ENCODE data around the gene MRPL41. TPM values are rescaled to one million over a fixed set of nuclear protein-coding genes. Genes with fewer than 3 reads are reported as not detected.

The MRPL41 gene
- total RNA-seq, 1 experiment from 2014 or later = 43.0 TPM

DNA sequence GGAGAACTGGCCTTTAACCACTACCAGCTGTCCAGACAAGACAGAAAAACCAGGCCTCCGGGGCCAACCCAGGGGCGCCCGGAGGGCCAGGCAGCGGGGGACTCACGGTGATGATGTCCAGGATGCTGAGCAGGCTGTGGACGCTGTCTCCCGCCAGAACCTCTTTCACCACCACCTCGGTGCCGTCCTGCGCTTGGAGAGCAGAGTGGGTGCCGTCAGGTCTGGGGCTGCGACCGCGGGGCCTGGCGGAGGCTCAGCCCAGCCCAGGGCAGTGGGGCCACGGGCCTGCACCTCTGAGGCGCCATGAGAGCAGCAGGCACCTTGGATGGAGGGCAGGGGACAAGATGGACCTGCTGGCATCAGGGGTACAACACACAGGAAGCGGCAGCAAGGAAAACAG, 11.1 kb upstream of the MRPL41 start:
- no peak for DNase-seq (ENCODE audit: unreplicated experiment)
- H3K4me3 Mint-ChIP-seq (ENCODE audit: unreplicated experiment) = no peak overlapping the region
- H3K27ac Mint-ChIP-seq (ENCODE audit: low read depth, unreplicated experiment) = no peak overlapping the region
- intact Hi-C loops (cut with micrococcal nuclease) = no loop called here
- POLR2A ChIA-PET = no interaction called here
- CTCF ChIA-PET = interaction anchor here (1.1 to 1.8 kb wide), 2 partner anchors 38 to 39 kb away, joined by 5 to 6 read pairs; partner anchors contain the start of gene DPH7
- no TSS peak for BruUV-seq (replicated peaks)
- TF ChIP-seq, protein P1, sequence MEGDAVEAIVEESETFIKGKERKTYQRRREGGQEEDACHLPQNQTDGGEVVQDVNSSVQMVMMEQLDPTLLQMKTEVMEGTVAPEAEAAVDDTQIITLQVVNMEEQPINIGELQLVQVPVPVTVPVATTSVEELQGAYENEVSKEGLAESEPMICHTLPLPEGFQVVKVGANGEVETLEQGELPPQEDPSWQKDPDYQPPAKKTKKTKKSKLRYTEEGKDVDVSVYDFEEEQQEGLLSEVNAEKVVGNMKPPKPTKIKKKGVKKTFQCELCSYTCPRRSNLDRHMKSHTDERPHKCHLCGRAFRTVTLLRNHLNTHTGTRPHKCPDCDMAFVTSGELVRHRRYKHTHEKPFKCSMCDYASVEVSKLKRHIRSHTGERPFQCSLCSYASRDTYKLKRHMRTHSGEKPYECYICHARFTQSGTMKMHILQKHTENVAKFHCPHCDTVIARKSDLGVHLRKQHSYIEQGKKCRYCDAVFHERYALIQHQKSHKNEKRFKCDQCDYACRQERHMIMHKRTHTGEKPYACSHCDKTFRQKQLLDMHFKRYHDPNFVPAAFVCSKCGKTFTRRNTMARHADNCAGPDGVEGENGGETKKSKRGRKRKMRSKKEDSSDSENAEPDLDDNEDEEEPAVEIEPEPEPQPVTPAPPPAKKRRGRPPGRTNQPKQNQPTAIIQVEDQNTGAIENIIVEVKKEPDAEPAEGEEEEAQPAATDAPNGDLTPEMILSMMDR (IDR thresholded peaks at IDR 0.05; ENCODE audit: unreplicated experiment) = no peak
- no peaks in the 10 kb centered on the region for H3K27me3 Mint-ChIP-seq (ENCODE audit: insufficient read depth, unreplicated experiment)
- H3K36me3 Mint-ChIP-seq (ENCODE audit: insufficient read depth, unreplicated experiment) = peaks cover 6% of the 10 kb centered on the region
- no peaks in the 10 kb centered on the region for H3K4me1 Mint-ChIP-seq (ENCODE audit: insufficient read depth, unreplicated experiment)
- no peaks in the 10 kb centered on the region for H3K9me3 Mint-ChIP-seq (ENCODE audit: unreplicated experiment)

DNA sequence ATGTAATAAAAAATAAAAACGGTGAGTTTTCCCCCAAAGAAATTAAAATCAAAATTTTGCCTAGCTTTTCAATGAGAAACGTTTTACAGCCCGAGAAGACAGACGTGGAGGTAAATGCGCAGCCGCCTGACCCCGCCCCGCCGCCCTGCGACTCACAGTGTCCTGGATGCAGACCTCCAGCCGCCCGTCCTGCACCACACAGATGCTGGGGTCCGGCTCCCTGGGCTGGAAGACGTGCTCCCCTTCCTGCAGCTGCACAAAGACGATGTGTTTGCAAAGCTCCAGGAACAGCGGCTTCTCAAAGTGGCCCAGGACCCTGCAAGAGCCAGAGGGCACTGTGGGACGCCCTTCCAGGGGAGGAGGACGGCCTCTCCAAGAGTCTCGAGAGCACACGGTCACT, 9.2 kb upstream of the MRPL41 start:
- intact Hi-C loops (cut with micrococcal nuclease) = no loop called here
- no peaks in the 10 kb centered on the region for H3K9me3 Mint-ChIP-seq (ENCODE audit: unreplicated experiment)
- H3K27me3 Mint-ChIP-seq (ENCODE audit: insufficient read depth, unreplicated experiment) = no peaks in the 10 kb centered on the region
- DNase-seq (ENCODE audit: unreplicated experiment) = no peak
- no TSS peak for BruUV-seq (replicated peaks)
- POLR2A ChIA-PET = interaction anchor here (1.4 kb wide), 1 partner anchor 9 kb away, joined by 6 read pairs; the partner anchor contains the start of gene MRPL41
- H3K36me3 Mint-ChIP-seq (ENCODE audit: insufficient read depth, unreplicated experiment) = peaks cover 6% of the 10 kb centered on the region
- CTCF ChIA-PET = interaction anchor here (0.6 to 1.3 kb wide), 2 partner anchors 119 to 195 kb away, joined by 3 read pairs; no protein-coding TSS in a partner anchor
- H3K27ac Mint-ChIP-seq (ENCODE audit: low read depth, unreplicated experiment) = no peak overlapping the region
- H3K4me3 Mint-ChIP-seq (ENCODE audit: unreplicated experiment) = no peak overlapping the region
- H3K4me1 Mint-ChIP-seq (ENCODE audit: insufficient read depth, unreplicated experiment) = no peaks in the 10 kb centered on the region
- TF ChIP-seq, protein P1 (IDR thresholded peaks at IDR 0.05; ENCODE audit: unreplicated experiment) = no peak

- DNase-seq (ENCODE audit: unreplicated experiment) = no peak
- TF ChIP-seq, protein P1 (IDR thresholded peaks at IDR 0.05; ENCODE audit: unreplicated experiment) = no peak
- Mint-ChIP-seq H3K4me3 (ENCODE audit: unreplicated experiment) (no peak overlapping the region), H3K4me1 (ENCODE audit: insufficient read depth, unreplicated experiment) (peaks cover 5% of the 10 kb centered on the region), H3K27ac (ENCODE audit: low read depth, unreplicated experiment) (no peak overlapping the region), H3K27me3 (ENCODE audit: insufficient read depth, unreplicated experiment) (no peaks in the 10 kb centered on the region), H3K36me3 (ENCODE audit: insufficient read depth, unreplicated experiment) (peaks cover 6% of the 10 kb centered on the region), H3K9me3 (ENCODE audit: unreplicated experiment) (no peaks in the 10 kb centered on the region)
- ChIA-PET CTCF (interaction anchor here (0.5 to 1.2 kb wide), 3 partner anchors 9 to 196 kb away, joined by 3 to 4 read pairs (median 3); no protein-coding TSS in a partner anchor), POLR2A (no interaction called here)
- no TSS peak for BruUV-seq (replicated peaks)
- intact Hi-C loops (cut with micrococcal nuclease) = no loop called here
Observed at GRCh38 chr9:137543237-137543963, 8.3 kb upstream of the MRPL41 start.

DNA sequence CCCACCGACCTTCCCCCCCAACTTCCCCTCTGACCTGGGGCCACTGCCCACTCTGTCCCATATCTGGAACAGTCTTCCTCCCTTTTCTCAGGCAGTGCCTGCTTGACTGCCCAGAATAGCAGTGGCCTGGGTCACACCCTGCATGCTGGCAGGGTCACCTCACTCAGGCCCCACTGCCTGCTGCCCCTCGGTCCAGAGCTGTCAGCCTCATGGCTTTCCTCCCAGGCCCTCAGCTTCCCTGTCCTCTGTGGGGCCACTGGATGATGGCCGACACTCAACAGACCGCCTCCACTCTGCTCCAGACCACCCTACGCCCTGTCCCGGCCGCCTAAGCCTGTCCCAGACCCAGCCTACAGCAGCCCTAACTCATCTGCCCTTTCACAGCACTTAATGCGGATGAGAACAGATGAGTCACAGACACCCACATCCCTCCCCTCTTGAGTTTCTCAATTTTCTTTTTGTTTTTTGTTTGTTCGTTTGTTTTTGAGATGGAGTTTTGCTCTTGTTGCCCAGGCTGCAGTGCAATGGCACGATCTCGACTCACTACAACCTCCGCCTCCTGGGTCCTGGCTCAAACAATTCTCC, 7.4 kb upstream of the MRPL41 start:
- intact Hi-C loops (cut with micrococcal nuclease) = no loop called here
- ChIA-PET CTCF (interaction anchor here (0.9 to 2.9 kb wide), 3 partner anchors 8 to 44 kb away, joined by 3 to 13 read pairs (median 4); no protein-coding TSS in a partner anchor), POLR2A (interaction anchor here (0.7 kb wide), 1 partner anchor 10 kb away, joined by 3 read pairs; no protein-coding TSS in a partner anchor)
- Mint-ChIP-seq H3K27me3 (ENCODE audit: insufficient read depth, unreplicated experiment) (no peaks in the 10 kb centered on the region), H3K4me3 (ENCODE audit: unreplicated experiment) (no peak overlapping the region), H3K36me3 (ENCODE audit: insufficient read depth, unreplicated experiment) (peaks cover 6% of the 10 kb centered on the region), H3K4me1 (ENCODE audit: insufficient read depth, unreplicated experiment) (peaks cover 5% of the 10 kb centered on the region), H3K27ac (ENCODE audit: low read depth, unreplicated experiment) (no peak overlapping the region), H3K9me3 (ENCODE audit: unreplicated experiment) (no peaks in the 10 kb centered on the region)
- TF ChIP-seq, protein P1 (IDR thresholded peaks at IDR 0.05; ENCODE audit: unreplicated experiment) = no peak
- no TSS peak for BruUV-seq (replicated peaks)
- no peak for DNase-seq (ENCODE audit: unreplicated experiment)

Data from MCF 10A (cell line).